ENCODE measurements around the gene BRME1.
"Not testable (repeated sequence)": the region's sequence is repeated elsewhere in the genome, so short reads cannot be mapped to it uniquely, and the experiment has no call there.

BRME1 gene

GRCh38 chr19:13864046-13864666 lies 41.8 kb downstream of the BRME1 start:
- TF ChIP-seq CTCF (conservative IDR thresholded peaks at IDR 0.05): no peak
- H3K27ac ChIP-seq: no peak overlapping the region

- H3K27ac ChIP-seq: no peak overlapping the region; the same call in 1 of the 2 replicates
- TF ChIP-seq CTCF (conservative IDR thresholded peaks at IDR 0.05): peak; percentile 98
Observed at GRCh38 chr19:13861714-13862531, 44.0 kb downstream of the BRME1 start.

- TF ChIP-seq CTCF (conservative IDR thresholded peaks at IDR 0.05): no peak
- no peak overlapping the region for H3K27ac ChIP-seq
Observed at GRCh38 chr19:13861392-13861713, 44.6 kb downstream of the BRME1 start.

GRCh38 chr19:13860679-13861391 lies 45.1 kb downstream of the BRME1 start:
- TF ChIP-seq CTCF (conservative IDR thresholded peaks at IDR 0.05): no peak
- H3K27ac ChIP-seq: no peak overlapping the region

GRCh38 chr19:13859361-13859880 lies 46.5 kb downstream of the BRME1 start:
- H3K27ac ChIP-seq: no peak overlapping the region
- TF ChIP-seq CTCF (conservative IDR thresholded peaks at IDR 0.05): no peak

GRCh38 chr19:13856497-13856896 lies 49.4 kb downstream of the BRME1 start:
- H3K27ac ChIP-seq: no peak overlapping the region
- TF ChIP-seq CTCF (conservative IDR thresholded peaks at IDR 0.05): no peak

- H3K27ac ChIP-seq: not testable (repeated sequence)
Observed at GRCh38 chr19:13852171-13852707, 53.7 kb downstream of the BRME1 start.

- H3K27ac ChIP-seq: not testable (repeated sequence)
Observed at GRCh38 chr19:13851734-13852114, 54.2 kb downstream of the BRME1 start.
